HCT116 (cell line): ENCODE measurements around the gene NGEF.

Experiments
- EZH2 ChIP-seq: fragments of 200-600 bp; sonication (generic); IDR thresholded peaks from 2 replicates; pipeline ENCODE4 v1.6.1; 2017; ENCODE audit warnings: antibody characterized with exemption, mixed run types
- EZH2phosphoT487 ChIP-seq: fragments of 200-600 bp; IDR thresholded peaks from 2 replicates; pipeline ENCODE4 v1.6.1; 2018; ENCODE audit warnings: antibody characterized with exemption, borderline replicate concordance
- POLR2A ChIP-seq: IDR thresholded peaks from 2 replicates; pipeline ENCODE4 v1.7.0; 2011; ENCODE audit warnings: borderline replicate concordance; ENCODE audit not compliant: insufficient read depth, insufficient read length; ENCODE audit errors: extremely low read depth
- POLR2AphosphoS5 ChIP-seq: IDR thresholded peaks from 2 replicates; pipeline ENCODE4 v1.6.1; 2011; ENCODE audit warnings: mild to moderate bottlenecking, low read depth, low read length, moderate library complexity
- SRF ChIP-seq: IDR thresholded peaks from 2 replicates; pipeline ENCODE4 v1.6.1; 2012; ENCODE audit warnings: low read depth
- YY1 ChIP-seq: IDR thresholded peaks from 2 replicates; pipeline ENCODE4 v1.6.1; 2011; ENCODE audit warnings: low read length, low read depth, moderate library complexity, mild to moderate bottlenecking; ENCODE audit not compliant: insufficient replicate concordance; ENCODE audit errors: extremely low read depth
- TF ChIP-seq, protein P1 (sequence below), 3 experiments: fragments of 200-600 bp in 1 of 3; sonication (generic) in 1 of 3; IDR thresholded peaks in 2 of 3; conservative IDR thresholded peaks in 1 of 3; 2 replicates each; pipeline ENCODE4 v1.5.1; 2012 to 2017; ENCODE audit warnings: low read depth in 2 of 3, low read length in 2 of 3, antibody characterized with exemption in 1 of 3, borderline replicate concordance in 1 of 3, control low read depth in 1 of 3, mild to moderate bottlenecking in 1 of 3, mixed read lengths in 1 of 3, mixed run types in 1 of 3, moderate library complexity in 1 of 3; ENCODE audit not compliant: insufficient read depth in 1 of 3

DNA sequence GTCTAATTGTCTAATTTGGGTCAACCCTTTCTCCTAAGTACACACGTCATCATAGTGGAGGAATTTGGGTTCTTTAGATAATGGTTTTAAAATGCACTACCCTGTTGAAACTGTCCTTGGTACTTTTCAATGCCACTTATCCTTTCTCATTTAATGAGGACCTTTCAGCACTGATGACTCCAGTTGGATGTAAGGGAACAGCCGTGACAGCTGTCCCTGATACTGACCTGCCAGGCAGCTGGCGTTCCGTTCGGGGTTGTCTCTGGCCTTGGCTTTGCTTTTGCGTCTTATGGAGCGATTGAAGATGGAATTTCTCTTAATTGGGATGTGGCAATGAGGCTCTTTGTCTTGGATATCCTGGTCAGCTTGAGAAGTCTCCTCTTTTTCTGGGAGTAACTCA lies 38.7 kb downstream of the NGEF start:
- TF ChIP-seq, protein P1, sequence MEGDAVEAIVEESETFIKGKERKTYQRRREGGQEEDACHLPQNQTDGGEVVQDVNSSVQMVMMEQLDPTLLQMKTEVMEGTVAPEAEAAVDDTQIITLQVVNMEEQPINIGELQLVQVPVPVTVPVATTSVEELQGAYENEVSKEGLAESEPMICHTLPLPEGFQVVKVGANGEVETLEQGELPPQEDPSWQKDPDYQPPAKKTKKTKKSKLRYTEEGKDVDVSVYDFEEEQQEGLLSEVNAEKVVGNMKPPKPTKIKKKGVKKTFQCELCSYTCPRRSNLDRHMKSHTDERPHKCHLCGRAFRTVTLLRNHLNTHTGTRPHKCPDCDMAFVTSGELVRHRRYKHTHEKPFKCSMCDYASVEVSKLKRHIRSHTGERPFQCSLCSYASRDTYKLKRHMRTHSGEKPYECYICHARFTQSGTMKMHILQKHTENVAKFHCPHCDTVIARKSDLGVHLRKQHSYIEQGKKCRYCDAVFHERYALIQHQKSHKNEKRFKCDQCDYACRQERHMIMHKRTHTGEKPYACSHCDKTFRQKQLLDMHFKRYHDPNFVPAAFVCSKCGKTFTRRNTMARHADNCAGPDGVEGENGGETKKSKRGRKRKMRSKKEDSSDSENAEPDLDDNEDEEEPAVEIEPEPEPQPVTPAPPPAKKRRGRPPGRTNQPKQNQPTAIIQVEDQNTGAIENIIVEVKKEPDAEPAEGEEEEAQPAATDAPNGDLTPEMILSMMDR (IDR thresholded peaks at IDR 0.05 in 2 of 3, conservative IDR thresholded peaks at IDR 0.05 in 1 of 3; ENCODE audit: borderline replicate concordance in 1 of 3, insufficient read depth in 1 of 3, low read depth in 2 of 3, low read length in 2 of 3): no peak
- TF ChIP-seq SRF (no peak), POLR2A (no peak), EZH2 (no peak), EZH2phosphoT487 (no peak), POLR2AphosphoS5 (no peak), YY1 (no peak)
